Neural progenitor cell (in vitro differentiated cells): Measurements from ENCODE around the gene RNF187. TPM values are rescaled to one million over a fixed set of nuclear protein-coding genes. Genes with fewer than 3 reads are reported as not detected.

ENCODE experiments used
- DNase-seq: peaks from one replicate; pipeline ENCODE4 v3.0.0-alpha.2; 2016; ENCODE audit warnings: low spot score
- H2AFZ ChIP-seq: fragments of 200-600 bp; sonication (generic); replicated peaks from 2 replicates; pipeline ENCODE4 v1.6.1; 2016; ENCODE audit warnings: antibody characterized with exemption
- H3F3A ChIP-seq: fragments of 200-600 bp; sonication (generic); 2 replicates; pipeline ENCODE4 v1.6.1; 2016; ENCODE audit warnings: antibody characterized with exemption, low read depth
- H3K27ac ChIP-seq: fragments of 200-600 bp; sonication (generic); 2 replicates; pipeline ENCODE4 v1.5.1; 2016; ENCODE audit warnings: mild to moderate bottlenecking
- H3K27me3 ChIP-seq: fragments of 200-600 bp; sonication (generic); 2 replicates; pipeline ENCODE4 v1.6.1; 2016; ENCODE audit warnings: mild to moderate bottlenecking, moderate library complexity
- H3K36me3 ChIP-seq: fragments of 200-600 bp; sonication (generic); 2 replicates; pipeline ENCODE4 v1.5.1; 2016
- H3K4me1 ChIP-seq: fragments of 200-600 bp; sonication (generic); 2 replicates; pipeline ENCODE4 v1.6.1; 2016; ENCODE audit warnings: mixed run types
- H3K4me2 ChIP-seq: fragments of 200-600 bp; sonication (generic); 2 replicates; pipeline ENCODE4 v1.6.1; 2016
- H3K4me3 ChIP-seq: fragments of 200-600 bp; sonication (generic); 2 replicates; pipeline ENCODE4 v1.5.1; 2016
- H3K79me2 ChIP-seq: fragments of 200-600 bp; sonication (generic); 2 replicates; pipeline ENCODE4 v1.6.1; 2016; ENCODE audit warnings: low read depth
- H3K9ac ChIP-seq: fragments of 200-600 bp; sonication (generic); 2 replicates; pipeline ENCODE4 v1.6.1; 2016
- H3K9me3 ChIP-seq: fragments of 200-600 bp; sonication (generic); 2 replicates; pipeline ENCODE4 v1.5.1; 2016; ENCODE audit warnings: low read depth
- H4K20me1 ChIP-seq: fragments of 200-600 bp; sonication (generic); 2 replicates; pipeline ENCODE4 v1.6.1; 2016; ENCODE audit warnings: low read depth
- H3K27ac Mint-ChIP-seq: 3 replicates; pipeline ENCODE4 v1.8.0; 2021; ENCODE audit warnings: mixed read lengths
- H3K27me3 Mint-ChIP-seq: 2 replicates; pipeline ENCODE4 v1.8.0; 2022; ENCODE audit warnings: low read depth, mild to moderate bottlenecking, inconsistent platforms, moderate library complexity, mixed read lengths; ENCODE audit not compliant: insufficient read depth
- H3K36me3 Mint-ChIP-seq: 3 replicates; pipeline ENCODE4 v1.8.0; 2021; ENCODE audit warnings: mixed read lengths
- H3K4me1 Mint-ChIP-seq: 3 replicates; pipeline ENCODE4 v1.8.0; 2021; ENCODE audit warnings: mixed read lengths
- H3K4me3 Mint-ChIP-seq: 3 replicates; pipeline ENCODE4 v1.8.0; 2021; ENCODE audit warnings: mild to moderate bottlenecking, moderate library complexity, mixed read lengths
- H3K9me3 Mint-ChIP-seq: 3 replicates; pipeline ENCODE4 v1.8.0; 2020; ENCODE audit warnings: mixed read lengths
- CTCF ChIP-seq: fragments of 200-600 bp; sonication (generic); IDR thresholded peaks from 2 replicates; pipeline ENCODE4 v1.5.1; 2017; ENCODE audit warnings: antibody characterized with exemption, mild to moderate bottlenecking
- EZH2 ChIP-seq: fragments of 200-600 bp; sonication (generic); IDR thresholded peaks from 2 replicates; pipeline ENCODE4 v1.6.1; 2017; ENCODE audit warnings: antibody characterized with exemption, mild to moderate bottlenecking, moderate library complexity
- EZH2phosphoT487 ChIP-seq: fragments of 200-600 bp; sonication (generic); IDR thresholded peaks from 2 replicates; pipeline ENCODE4 v1.6.1; 2017; ENCODE audit warnings: antibody characterized with exemption
- total RNA-seq: library from RNA; depleted of rRNA; stranded (reverse); fragments of >200 nt; gene quantifications from 2 replicates; pipeline ENCODE4 v1.2.3, GENCODE V29; 2015; ENCODE audit warnings: low replicate concordance

RNF187 gene
- total RNA-seq: 16.1 and 32.3 TPM in 2 replicates

- TF ChIP-seq EZH2phosphoT487 (no peak), EZH2 (no peak), CTCF (no peak)
- Histone ChIP-seq H3K27ac (peak within 1 kb of the TSS; percentile 100), H3K4me1 (peaks cover 8% of the 10 kb centered on the region), H3K9me3 (no peaks in the 10 kb centered on the region), H3K27me3 (peaks cover 11% of the 10 kb centered on the region), H2AFZ (peak within 1 kb of the TSS; percentile 95), H3K36me3 (no peaks in the 10 kb centered on the region), H3K79me2 (peaks cover 6% of the 10 kb centered on the region), H3F3A (peaks cover 6% of the 10 kb centered on the region), H3K9ac (peak within 1 kb of the TSS; percentile 77), H4K20me1 (peaks cover 15% of the 10 kb centered on the region), H3K4me2 (peak within 1 kb of the TSS; percentile 77), H3K4me3 (peak within 1 kb of the TSS; percentile 81)
- Mint-ChIP-seq H3K27ac (peak within 1 kb of the TSS; percentile 100), H3K4me1 (peaks cover 12% of the 10 kb centered on the region), H3K9me3 (no peaks in the 10 kb centered on the region), H3K4me3 (peak within 1 kb of the TSS; percentile 98), H3K36me3 (peaks cover 11% of the 10 kb centered on the region), H3K27me3 (peaks cover 7% of the 10 kb centered on the region)
- peak; percentile 67 for DNase-seq
Observed at GRCh38 chr1:228487336-228488124, at the start of gene RNF187. Gene RNF187, plus strand, starts transcription at chr1:228487382.

GRCh38 chr1:228437424-228437962 is 49.7 kb upstream of the RNF187 start:
- Mint-ChIP-seq H3K9me3 (no peaks in the 10 kb centered on the region), H3K4me3 (no peak overlapping the region), H3K27ac (no peak overlapping the region), H3K27me3 (peaks cover 6% of the 10 kb centered on the region), H3K36me3 (no peaks in the 10 kb centered on the region), H3K4me1 (no peaks in the 10 kb centered on the region)
- H3K27me3 ChIP-seq: peaks cover 84% of the 10 kb centered on the region
- H3K79me2 ChIP-seq: no peaks in the 10 kb centered on the region
- no peaks in the 10 kb centered on the region for H4K20me1 ChIP-seq
- H3K4me1 ChIP-seq: peaks cover 11% of the 10 kb centered on the region
- DNase-seq: no peak
- TF ChIP-seq EZH2phosphoT487 (no peak), EZH2 (no peak), CTCF (no peak)
- H3K9me3 ChIP-seq: no peaks in the 10 kb centered on the region
- H2AFZ ChIP-seq: no peak overlapping the region
- no peak overlapping the region for H3K4me2 ChIP-seq
- no peak overlapping the region for H3K27ac ChIP-seq
- H3K4me3 ChIP-seq: no peak overlapping the region
- H3F3A ChIP-seq: no peaks in the 10 kb centered on the region
- no peak overlapping the region for H3K9ac ChIP-seq
- H3K36me3 ChIP-seq: no peaks in the 10 kb centered on the region

- no peak overlapping the region for H3K4me3 ChIP-seq
- Mint-ChIP-seq H3K9me3 (no peaks in the 10 kb centered on the region), H3K27ac (no peak overlapping the region), H3K27me3 (peaks cover 8% of the 10 kb centered on the region), H3K4me1 (no peaks in the 10 kb centered on the region), H3K36me3 (no peaks in the 10 kb centered on the region), H3K4me3 (no peak overlapping the region)
- no peak overlapping the region for H3K27ac ChIP-seq
- TF ChIP-seq CTCF (no peak), EZH2 (no peak), EZH2phosphoT487 (no peak)
- no peaks in the 10 kb centered on the region for H3K36me3 ChIP-seq
- no peak overlapping the region for H2AFZ ChIP-seq
- no peaks in the 10 kb centered on the region for H3K79me2 ChIP-seq
- H3K27me3 ChIP-seq: peaks cover 90% of the 10 kb centered on the region
- no peak for DNase-seq
- no peak overlapping the region for H3K4me2 ChIP-seq
- no peaks in the 10 kb centered on the region for H3F3A ChIP-seq
- no peak overlapping the region for H3K9ac ChIP-seq
- no peaks in the 10 kb centered on the region for H4K20me1 ChIP-seq
- H3K4me1 ChIP-seq: peaks cover 4% of the 10 kb centered on the region
- H3K9me3 ChIP-seq: no peaks in the 10 kb centered on the region
Observed at GRCh38 chr1:228438266-228438665, 48.9 kb upstream of the RNF187 start.
